HFF-Myc (cell line): ENCODE data around the gene ACACB.

Experiments used
- DNase-seq: peaks from one replicate; pipeline ENCODE4 v3.0.0-alpha.2; 2011; ENCODE audit warnings: low read depth; ENCODE audit errors: extremely low read depth
- H3K4me3 ChIP-seq: replicated peaks from 2 replicates; pipeline ENCODE4 v1.5.1; 2011; ENCODE audit warnings: low read depth, mild to moderate bottlenecking, control low read depth, low read length
- CTCF ChIP-seq: IDR thresholded peaks from 2 replicates; pipeline ENCODE4 v1.5.1; 2012; ENCODE audit warnings: mild to moderate bottlenecking, low read depth, low read length, control low read depth; ENCODE audit errors: missing control alignments

Gene ACACB

GRCh38 chr12:109304485-109304884, 188.1 kb downstream of the ACACB start:
- no peak for TF ChIP-seq CTCF
- H3K4me3 ChIP-seq, result no peak overlapping the region
- DNase-seq, result no peak

- DNase-seq, result no peak
- no peak for TF ChIP-seq CTCF
- no peak overlapping the region for H3K4me3 ChIP-seq
Measured at GRCh38 chr12:109305547-109305946, 189.2 kb downstream of the ACACB start.

- TF ChIP-seq CTCF, result no peak
- no peak overlapping the region for H3K4me3 ChIP-seq
- no peak for DNase-seq
Measured at GRCh38 chr12:109307051-109307450, 190.7 kb downstream of the ACACB start.

- no peak for TF ChIP-seq CTCF
- DNase-seq, result no peak
- no peak within 1 kb of the TSS for H3K4me3 ChIP-seq
Measured at GRCh38 chr12:109308534-109309380, 192.4 kb downstream of the ACACB start, which contains the start of gene FOXN4. Gene FOXN4, minus strand, starts transcription at chr12:109309284. Its CDS starts 963 bp downstream, at chr12:109308321.

GRCh38 chr12:109309381-109310246, 193.2 kb downstream of the ACACB start:
- TF ChIP-seq CTCF, result no peak
- H3K4me3 ChIP-seq, result no peak overlapping the region
- no peak for DNase-seq

GRCh38 chr12:109310247-109311125, 194.1 kb downstream of the ACACB start:
- H3K4me3 ChIP-seq, result no peak overlapping the region
- DNase-seq, result no peak
- no peak for TF ChIP-seq CTCF
